ENCODE results near the gene AKAP5.

DNA sequence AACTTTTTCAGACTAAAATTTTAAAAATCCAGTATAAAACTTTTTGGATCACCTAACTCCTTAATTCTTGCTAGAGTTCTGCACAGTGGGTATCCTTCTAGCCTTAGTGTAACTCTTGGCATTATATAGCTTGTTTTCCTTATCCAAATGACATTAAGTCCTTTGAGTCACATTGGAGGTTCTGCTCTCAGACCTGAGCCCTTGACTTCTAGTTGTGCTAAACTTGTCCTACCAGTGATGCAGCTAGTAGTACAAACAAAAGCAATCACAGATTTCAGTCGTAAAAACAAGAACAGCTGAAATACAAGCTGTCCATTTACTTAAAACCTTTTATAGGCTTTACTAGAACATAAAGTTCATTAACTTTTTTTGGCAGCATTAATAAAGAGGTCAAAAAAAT lies 49.8 kb downstream of the AKAP5 start:
- TF ChIP-seq REST (IDR thresholded peaks at IDR 0.05; ENCODE audit: low read depth) (no peak), FOXM1 (IDR thresholded peaks at IDR 0.05; ENCODE audit: borderline replicate concordance, low read depth) (no peak), EP300 (IDR thresholded peaks at IDR 0.05; ENCODE audit: borderline replicate concordance) (no peak), RAD21 (IDR thresholded peaks at IDR 0.05; ENCODE audit: low read depth) (no peak), TEAD4 (IDR thresholded peaks at IDR 0.05) (no peak), CEBPB (IDR thresholded peaks at IDR 0.05) (no peak), TAF1 (IDR thresholded peaks at IDR 0.05; ENCODE audit: low read depth) (no peak), YY1 (IDR thresholded peaks at IDR 0.05; ENCODE audit: low read depth) (no peak), NFIC (IDR thresholded peaks at IDR 0.05) (no peak)

All from Ishikawa (cell line).